HL-60 (cell line): Measurements from ENCODE around the gene DSN1.

Experiments used
- GABPA ChIP-seq: IDR thresholded peaks from 2 replicates; pipeline ENCODE4 v1.6.1; 2012; ENCODE audit warnings: low read depth
- TF ChIP-seq, protein P1 (sequence below): IDR thresholded peaks from one replicate; pipeline ENCODE4 v1.5.1; 2011; ENCODE audit warnings: low read length, control low read depth, inconsistent platforms; ENCODE audit not compliant: insufficient read depth

DNA sequence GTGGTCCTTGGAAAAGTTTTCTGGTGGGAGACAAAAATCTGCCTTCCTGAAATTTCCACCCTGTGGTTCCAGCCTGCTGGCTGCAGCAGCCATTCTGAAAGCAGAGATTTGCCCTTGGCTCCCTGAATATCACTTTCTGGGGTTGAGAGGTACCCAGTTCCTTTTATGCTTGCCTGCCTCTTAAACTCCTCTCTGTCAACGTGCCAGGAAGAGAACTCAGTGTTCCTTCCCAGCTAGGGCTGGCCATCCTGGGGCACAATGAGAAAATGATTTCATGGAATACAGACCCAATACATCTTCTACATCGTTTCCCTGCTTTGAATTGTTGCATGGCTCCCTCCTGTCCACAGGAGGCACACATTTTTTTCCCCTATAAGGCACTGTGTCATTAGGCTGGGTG lies 1.6 kb upstream of the DSN1 start:
- TF ChIP-seq, protein P1, sequence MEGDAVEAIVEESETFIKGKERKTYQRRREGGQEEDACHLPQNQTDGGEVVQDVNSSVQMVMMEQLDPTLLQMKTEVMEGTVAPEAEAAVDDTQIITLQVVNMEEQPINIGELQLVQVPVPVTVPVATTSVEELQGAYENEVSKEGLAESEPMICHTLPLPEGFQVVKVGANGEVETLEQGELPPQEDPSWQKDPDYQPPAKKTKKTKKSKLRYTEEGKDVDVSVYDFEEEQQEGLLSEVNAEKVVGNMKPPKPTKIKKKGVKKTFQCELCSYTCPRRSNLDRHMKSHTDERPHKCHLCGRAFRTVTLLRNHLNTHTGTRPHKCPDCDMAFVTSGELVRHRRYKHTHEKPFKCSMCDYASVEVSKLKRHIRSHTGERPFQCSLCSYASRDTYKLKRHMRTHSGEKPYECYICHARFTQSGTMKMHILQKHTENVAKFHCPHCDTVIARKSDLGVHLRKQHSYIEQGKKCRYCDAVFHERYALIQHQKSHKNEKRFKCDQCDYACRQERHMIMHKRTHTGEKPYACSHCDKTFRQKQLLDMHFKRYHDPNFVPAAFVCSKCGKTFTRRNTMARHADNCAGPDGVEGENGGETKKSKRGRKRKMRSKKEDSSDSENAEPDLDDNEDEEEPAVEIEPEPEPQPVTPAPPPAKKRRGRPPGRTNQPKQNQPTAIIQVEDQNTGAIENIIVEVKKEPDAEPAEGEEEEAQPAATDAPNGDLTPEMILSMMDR = no peak
- TF ChIP-seq GABPA = no peak
